ENCODE results near the gene SULT2B1. TPM values are rescaled to one million over a fixed set of nuclear protein-coding genes. Genes with fewer than 3 reads are reported as not detected.

Gene SULT2B1
- total RNA-seq, 1 experiment from 2014 or later = not detected

GRCh38 chr19:48578891-48579290, 26.9 kb downstream of the SULT2B1 start:
- Mint-ChIP-seq H3K4me3 (ENCODE audit: unreplicated experiment) (no peak overlapping the region), H3K27me3 (ENCODE audit: insufficient read depth, unreplicated experiment) (no peaks in the 10 kb centered on the region), H3K36me3 (ENCODE audit: insufficient read depth, unreplicated experiment) (no peaks in the 10 kb centered on the region), H3K27ac (ENCODE audit: low read depth, unreplicated experiment) (no peak overlapping the region), H3K4me1 (ENCODE audit: insufficient read depth, unreplicated experiment) (peaks cover 6% of the 10 kb centered on the region), H3K9me3 (ENCODE audit: unreplicated experiment) (no peaks in the 10 kb centered on the region)
- DNase-seq (ENCODE audit: unreplicated experiment) = no peak
- POLR2A ChIA-PET = no interaction called here
- intact Hi-C loops (cut with micrococcal nuclease) = no loop called here
- BruUV-seq (replicated peaks) = no TSS peak
- no peak for TF ChIP-seq CTCF (IDR thresholded peaks at IDR 0.05; ENCODE audit: unreplicated experiment)
- CTCF ChIA-PET = interaction anchor here (0.6 to 1.3 kb wide), 4 partner anchors 73 to 1163 kb away, joined by 3 to 5 read pairs (median 3); no protein-coding TSS in a partner anchor

- ChIA-PET CTCF (interaction anchor here (2.1 kb wide), 1 partner anchor 92 kb away, joined by 13 read pairs; no protein-coding TSS in a partner anchor), POLR2A (no interaction called here)
- no peak for DNase-seq (ENCODE audit: unreplicated experiment)
- intact Hi-C loops (cut with micrococcal nuclease) = loop anchor here (10.0 kb wide), 1 partner anchor 317 kb away; no protein-coding TSS in a partner anchor
- Mint-ChIP-seq H3K27ac (ENCODE audit: low read depth, unreplicated experiment) (no peak overlapping the region), H3K9me3 (ENCODE audit: unreplicated experiment) (no peaks in the 10 kb centered on the region), H3K36me3 (ENCODE audit: insufficient read depth, unreplicated experiment) (no peaks in the 10 kb centered on the region), H3K4me1 (ENCODE audit: insufficient read depth, unreplicated experiment) (peaks cover 7% of the 10 kb centered on the region), H3K4me3 (ENCODE audit: unreplicated experiment) (no peak overlapping the region), H3K27me3 (ENCODE audit: insufficient read depth, unreplicated experiment) (no peaks in the 10 kb centered on the region)
- BruUV-seq (replicated peaks) = no TSS peak
- no peak for TF ChIP-seq CTCF (IDR thresholded peaks at IDR 0.05; ENCODE audit: unreplicated experiment)
These were observed 30.2 kb downstream of the SULT2B1 start for GRCh38 chr19:48582168-48582567.

- peaks cover 13% of the 10 kb centered on the region for H3K4me1 Mint-ChIP-seq (ENCODE audit: insufficient read depth, unreplicated experiment)
- ChIA-PET POLR2A (interaction anchor here (0.6 to 1.1 kb wide), 3 partner anchors 28 to 562 kb away, joined by 3 read pairs; partner anchors contain the start of gene FAM83E), CTCF (interaction anchor here (0.6 to 5.3 kb wide), 5 partner anchors 46 to 98 kb away, joined by 4 to 99 read pairs (median 7); no protein-coding TSS in a partner anchor)
- H3K4me3 Mint-ChIP-seq (ENCODE audit: unreplicated experiment) = no peak overlapping the region
- no peak for DNase-seq (ENCODE audit: unreplicated experiment)
- no peaks in the 10 kb centered on the region for H3K36me3 Mint-ChIP-seq (ENCODE audit: insufficient read depth, unreplicated experiment)
- intact Hi-C loops (cut with micrococcal nuclease) = loop anchor here (10.0 kb wide), 1 partner anchor 323 kb away; no protein-coding TSS in a partner anchor
- TF ChIP-seq CTCF (IDR thresholded peaks at IDR 0.05; ENCODE audit: unreplicated experiment) = no peak
- H3K9me3 Mint-ChIP-seq (ENCODE audit: unreplicated experiment) = no peaks in the 10 kb centered on the region
- H3K27me3 Mint-ChIP-seq (ENCODE audit: insufficient read depth, unreplicated experiment) = no peaks in the 10 kb centered on the region
- no TSS peak for BruUV-seq (replicated peaks)
- H3K27ac Mint-ChIP-seq (ENCODE audit: low read depth, unreplicated experiment) = no peak overlapping the region
These were observed 35.4 kb downstream of the SULT2B1 start for GRCh38 chr19:48587387-48587786.

- CTCF ChIA-PET = interaction anchor here (0.6 to 5.1 kb wide), 18 partner anchors 8 to 226 kb away, joined by 3 to 24 read pairs (median 4); partner anchors contain the start of genes KDELR1 and SPHK2
- POLR2A ChIA-PET = interaction anchor here (0.7 to 1.6 kb wide), 7 partner anchors 16 to 256 kb away, joined by 3 to 6 read pairs (median 3); partner anchors contain the start of genes BCAT2, RPL18 and SPHK2
- H3K4me3 Mint-ChIP-seq (ENCODE audit: unreplicated experiment) = peak overlapping the region; percentile 59
- TF ChIP-seq CTCF (IDR thresholded peaks at IDR 0.05; ENCODE audit: unreplicated experiment) = peak; percentile 94
- intact Hi-C loops (cut with micrococcal nuclease) = loop anchor here (10.0 kb wide), 1 partner anchor 324 kb away; no protein-coding TSS in a partner anchor
- peaks cover 13% of the 10 kb centered on the region for H3K4me1 Mint-ChIP-seq (ENCODE audit: insufficient read depth, unreplicated experiment)
- peak; percentile 96 for DNase-seq (ENCODE audit: unreplicated experiment)
- no peaks in the 10 kb centered on the region for H3K36me3 Mint-ChIP-seq (ENCODE audit: insufficient read depth, unreplicated experiment)
- peak overlapping the region; percentile 83 for H3K27ac Mint-ChIP-seq (ENCODE audit: low read depth, unreplicated experiment)
- H3K9me3 Mint-ChIP-seq (ENCODE audit: unreplicated experiment) = no peaks in the 10 kb centered on the region
- no peaks in the 10 kb centered on the region for H3K27me3 Mint-ChIP-seq (ENCODE audit: insufficient read depth, unreplicated experiment)
- BruUV-seq (replicated peaks) = no TSS peak
These were observed 36.9 kb downstream of the SULT2B1 start for GRCh38 chr19:48588670-48589401.

Measured in MCF 10A (cell line).